Measurements from ENCODE around the gene ZNF786.
"Not testable (repeated sequence)": the region's sequence is repeated elsewhere in the genome, so short reads cannot be mapped to it uniquely, and the experiment has no call there.

ZNF786 gene

DNA sequence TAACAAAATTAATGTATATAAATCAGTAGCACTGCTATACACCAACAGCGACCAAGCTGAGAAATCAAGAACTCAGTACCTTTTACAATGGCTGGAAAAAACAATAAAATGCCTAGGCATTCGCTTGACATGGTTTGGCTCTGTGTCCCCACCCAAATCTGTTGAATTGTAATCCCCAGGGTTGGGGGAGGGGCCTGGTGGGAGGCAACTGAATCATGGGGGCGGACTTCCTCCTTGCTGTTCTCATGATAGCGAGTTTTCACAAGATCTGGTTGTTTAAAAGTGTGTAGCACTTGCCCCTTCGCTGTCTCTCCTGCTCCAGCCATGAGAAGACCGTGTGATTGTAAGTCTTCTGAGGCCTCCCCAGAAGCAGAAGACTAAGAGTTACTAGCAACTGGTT lies 8.6 kb downstream of the ZNF786 start:
- no peak for DNase-seq (ENCODE audit: low spot score)

DNA sequence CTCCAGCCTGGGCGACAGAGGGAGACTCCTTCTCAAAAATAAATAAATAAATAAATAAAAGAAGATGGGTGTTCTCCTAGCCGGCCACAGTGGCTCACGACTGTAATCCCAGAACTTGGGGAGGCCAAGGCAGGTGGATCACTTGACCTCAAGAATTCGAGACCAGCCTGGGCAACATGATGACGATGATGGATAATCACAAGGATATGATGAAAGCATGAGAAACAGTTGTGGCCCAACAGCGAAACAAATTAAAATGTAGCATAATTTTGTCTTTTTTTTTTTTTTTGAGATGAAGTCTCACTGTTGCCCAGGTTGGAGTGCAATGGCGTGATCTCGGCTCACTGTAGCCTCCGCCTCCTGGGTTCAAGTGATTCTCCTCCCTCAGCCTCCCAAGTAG lies 12.9 kb downstream of the ZNF786 start:
- DNase-seq (ENCODE audit: low spot score) = no peak

DNA sequence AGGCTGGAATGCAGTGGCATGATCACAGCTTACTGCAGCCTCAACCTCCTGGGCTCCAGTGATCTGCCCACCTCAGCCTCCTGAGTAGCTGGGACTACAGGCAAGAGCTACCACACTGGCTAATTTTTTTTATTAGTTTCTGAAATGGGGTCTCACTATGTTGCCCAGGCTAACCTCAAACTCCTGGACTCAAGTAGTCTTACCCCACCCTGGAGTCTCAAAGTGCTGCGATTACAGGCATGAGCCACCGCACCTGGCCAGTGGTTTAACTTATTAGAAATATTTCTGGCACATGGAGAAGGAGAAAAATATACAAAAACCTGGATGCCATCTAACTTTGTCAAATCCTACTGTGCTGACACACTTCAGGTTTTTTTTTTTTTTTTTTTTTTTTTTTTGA lies 15.2 kb downstream of the ZNF786 start:
- DNase-seq (ENCODE audit: low spot score) = no peak

DNA sequence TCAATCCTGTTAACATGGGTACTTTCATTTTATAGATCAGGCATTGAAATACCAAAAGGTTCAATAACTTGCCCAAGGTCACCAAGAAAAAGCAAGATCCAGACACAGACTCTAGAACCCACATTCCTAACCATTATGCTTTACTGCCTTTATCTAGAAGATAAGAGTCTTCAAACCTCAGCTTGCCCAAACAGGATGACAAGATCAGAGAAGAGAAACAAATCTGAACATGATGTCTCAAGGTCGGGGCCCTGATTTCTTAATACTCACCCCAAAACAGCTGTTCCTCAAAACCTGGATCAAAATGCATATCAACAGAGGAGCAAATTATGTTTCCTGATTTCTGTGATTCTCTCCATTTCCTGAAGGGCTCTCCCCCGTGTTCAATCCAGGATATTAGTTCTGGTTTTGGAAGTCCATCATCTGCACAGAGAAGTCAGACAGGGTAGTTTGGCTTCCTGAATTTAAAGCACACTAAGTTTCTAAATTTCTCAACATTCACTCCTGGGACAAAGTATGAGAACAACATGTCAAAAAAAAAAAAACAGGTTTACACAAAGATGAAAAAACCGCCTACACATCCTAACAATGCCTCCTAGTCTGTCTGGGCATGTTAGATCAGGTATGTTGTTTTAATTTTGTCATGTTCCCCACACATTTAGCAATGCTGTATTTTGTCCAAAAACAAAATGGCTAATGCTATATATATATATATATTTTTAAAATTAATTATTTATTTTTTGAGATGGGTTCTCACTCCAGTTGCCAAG lies 16.2 kb downstream of the ZNF786 start:
- DNase-seq (ENCODE audit: low spot score) = no peak

DNA sequence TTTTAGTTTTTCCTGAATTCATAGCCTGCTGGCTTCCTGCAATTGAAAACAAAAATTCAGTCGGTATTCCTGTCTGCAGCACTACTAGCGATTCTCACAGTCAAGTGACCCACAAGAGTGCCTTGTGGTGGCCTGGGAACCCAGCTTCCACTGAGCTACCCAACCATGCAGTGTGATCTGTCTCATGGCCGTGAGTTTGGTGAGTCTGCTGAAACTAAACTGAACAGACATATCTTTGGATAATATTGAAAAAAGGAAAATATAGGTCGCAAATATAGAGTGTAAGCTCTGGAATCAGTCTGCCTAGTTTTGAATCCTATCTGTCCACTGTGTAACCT lies 18.1 kb downstream of the ZNF786 start:
- DNase-seq (ENCODE audit: low spot score) = no peak

DNA sequence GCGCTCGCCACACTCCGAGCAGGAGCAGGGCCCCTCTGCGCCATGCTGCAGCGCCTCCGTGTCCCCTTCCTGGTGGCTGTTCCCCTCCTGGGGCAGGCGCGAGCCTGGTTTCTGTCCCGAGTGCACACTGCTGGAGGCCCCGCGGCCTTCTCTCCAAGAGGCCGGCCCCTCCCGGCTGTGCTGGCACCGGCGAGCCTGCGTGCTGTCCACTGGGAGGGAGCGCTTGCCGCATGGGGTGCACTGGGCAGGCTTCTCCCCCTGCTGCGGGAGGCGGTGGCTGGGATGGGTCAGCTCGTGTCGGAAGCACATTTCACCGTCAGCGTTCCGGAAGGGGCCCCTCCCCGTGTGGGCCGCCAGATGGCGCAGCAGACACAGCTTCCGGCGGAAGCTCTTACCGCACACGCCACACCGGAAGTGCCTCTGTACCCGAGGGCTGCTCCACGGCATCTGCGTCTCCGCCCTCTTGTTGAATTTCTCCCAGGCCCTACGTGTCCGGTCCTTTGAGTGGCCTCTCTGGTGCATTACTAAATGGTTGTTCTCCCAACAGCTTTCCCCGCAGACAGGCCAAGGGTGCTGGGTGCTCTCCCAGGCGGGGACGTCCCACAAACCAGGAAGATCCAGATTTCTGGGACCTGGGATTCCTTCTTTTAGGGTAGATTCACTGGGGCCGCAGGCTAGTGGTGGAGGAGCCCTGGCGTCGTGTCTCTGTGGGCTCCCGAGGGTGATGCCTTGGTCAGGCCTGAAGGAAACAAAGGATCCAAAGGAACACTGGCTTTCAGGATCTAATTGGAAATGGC lies 18.7 kb downstream of the ZNF786 start:
- peak; percentile 52 for DNase-seq (ENCODE audit: low spot score)

DNA sequence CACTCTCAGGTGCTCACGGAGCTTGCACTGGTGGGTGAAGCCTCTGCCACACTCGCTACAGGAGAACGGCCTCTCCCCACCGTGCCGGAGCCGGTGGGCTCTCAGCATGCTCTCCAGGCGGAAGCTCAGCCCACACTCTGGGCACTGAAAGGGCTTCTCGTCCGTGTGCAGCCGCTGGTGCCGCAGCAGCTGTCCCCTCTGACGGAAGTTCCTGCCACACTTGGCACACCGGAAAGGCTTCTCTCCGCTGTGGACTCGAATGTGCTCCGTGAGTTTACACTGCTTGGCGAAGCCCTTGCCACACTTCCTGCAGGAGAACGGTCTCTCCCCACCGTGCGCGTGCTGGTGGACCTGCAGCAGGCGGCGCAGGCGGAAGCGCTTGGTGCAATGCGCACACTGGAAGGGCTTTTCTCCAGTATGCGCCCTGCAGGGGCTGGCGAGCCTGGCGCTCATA lies 19.3 kb downstream of the ZNF786 start:
- no peak for DNase-seq (ENCODE audit: low spot score)

DNA sequence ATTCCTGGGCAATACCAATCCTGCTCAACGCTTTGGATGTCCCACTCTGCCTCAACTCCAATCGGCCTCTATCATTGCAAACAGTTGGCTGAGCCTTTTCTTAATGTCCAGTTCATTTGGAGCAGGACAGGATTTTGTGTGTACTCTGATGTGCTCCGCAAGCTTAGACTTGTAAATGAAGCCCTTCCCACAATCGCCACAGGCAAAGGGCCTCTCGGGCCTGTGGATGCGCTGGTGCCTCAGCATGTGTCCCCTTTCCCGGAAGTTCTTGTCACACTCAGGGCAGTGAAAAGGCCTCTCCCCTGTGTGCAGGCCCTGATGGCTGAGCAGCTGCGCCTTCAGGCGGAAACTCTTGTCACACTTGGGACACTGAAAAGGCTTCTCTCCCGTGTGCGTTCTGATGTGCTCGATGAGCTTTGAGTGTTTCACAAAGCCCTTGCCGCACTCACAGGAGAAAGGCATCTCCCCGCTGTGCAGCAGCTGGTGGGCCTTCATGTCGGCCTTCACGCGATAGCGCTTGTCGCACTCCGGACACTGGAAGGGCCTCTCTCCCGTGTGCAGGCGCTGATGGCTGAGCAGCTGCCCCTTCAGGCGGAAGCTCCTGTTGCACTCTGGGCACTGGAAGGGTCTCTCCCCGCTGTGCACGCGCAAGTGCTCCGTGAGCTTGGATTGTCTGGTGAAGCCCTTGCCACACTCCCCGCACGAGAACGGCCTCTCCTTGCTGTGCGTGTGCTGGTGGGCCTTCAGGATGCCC lies 20.0 kb downstream of the ZNF786 start:
- no peak for DNase-seq (ENCODE audit: low spot score)

DNA sequence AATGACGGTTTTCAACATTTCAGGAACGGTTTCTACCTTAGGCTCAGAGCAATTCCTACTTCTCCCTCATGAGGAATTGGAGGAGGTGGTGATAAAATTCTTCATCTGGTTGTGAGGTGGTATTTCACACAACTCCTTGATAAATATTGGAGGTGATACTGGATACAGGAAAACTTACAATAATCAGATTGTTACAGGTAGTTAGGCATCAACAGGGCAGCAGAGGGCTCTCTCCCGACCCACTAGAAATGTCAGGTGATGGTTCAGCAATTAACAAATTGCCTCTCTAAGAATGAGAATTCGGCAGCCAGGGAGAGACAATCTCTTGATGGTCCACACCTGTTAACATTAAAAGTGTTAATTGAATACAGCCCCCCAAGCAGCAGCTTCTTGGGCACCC lies 22.6 kb downstream of the ZNF786 start:
- no peak for DNase-seq (ENCODE audit: low spot score)

DNA sequence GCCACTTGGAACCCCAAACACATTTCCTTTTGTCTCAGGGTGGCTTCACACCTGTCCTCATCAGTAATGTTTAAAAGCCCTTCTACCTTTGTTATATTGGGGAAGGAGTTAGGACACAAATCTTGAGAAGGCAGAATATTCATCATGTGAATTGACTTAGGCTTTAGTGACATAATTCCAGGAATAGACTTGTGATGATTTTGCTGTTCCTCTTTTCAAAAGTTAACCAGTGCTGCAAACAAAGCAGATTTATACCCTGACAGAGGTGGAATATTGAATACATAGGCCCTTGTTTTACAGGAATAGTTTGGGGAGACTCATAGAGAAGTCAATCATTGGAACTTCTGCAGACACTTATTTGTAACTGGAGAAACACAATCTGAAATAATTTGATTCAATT lies 27.0 kb downstream of the ZNF786 start:
- no peak for DNase-seq (ENCODE audit: low spot score)

DNA sequence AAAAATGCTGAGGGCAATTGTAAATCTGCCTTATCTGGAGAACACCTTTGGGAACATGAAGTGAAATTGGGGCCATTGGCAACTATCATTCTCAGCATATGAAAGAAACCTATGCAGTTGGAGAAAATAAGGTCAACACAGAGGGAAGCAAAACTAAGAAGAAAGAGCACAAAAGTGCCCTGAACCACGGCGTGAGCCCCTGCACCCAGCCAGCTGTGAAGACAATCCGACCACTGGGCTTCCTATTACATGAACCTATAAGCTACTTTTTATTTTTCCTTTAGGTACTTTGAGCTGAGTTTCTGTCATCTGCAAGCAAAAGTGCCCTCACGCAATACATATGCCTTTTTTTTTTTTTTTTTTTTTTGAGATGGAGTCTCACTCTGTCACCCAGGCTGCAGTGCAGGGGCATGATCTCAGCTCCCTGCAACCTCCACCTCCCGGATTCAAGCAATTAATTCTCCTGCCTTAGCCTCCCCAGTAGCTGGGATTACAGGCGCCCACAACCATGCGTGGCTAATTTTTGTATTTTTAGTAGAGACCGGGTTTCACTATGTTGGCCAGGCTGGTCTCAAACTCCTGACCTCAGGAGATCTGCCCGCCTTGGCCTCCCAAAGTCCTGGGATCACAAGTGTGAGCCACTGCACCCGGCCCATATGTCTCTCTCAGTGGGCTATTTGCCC lies 28.2 kb downstream of the ZNF786 start:
- DNase-seq (ENCODE audit: low spot score) = not testable (repeated sequence)

DNA sequence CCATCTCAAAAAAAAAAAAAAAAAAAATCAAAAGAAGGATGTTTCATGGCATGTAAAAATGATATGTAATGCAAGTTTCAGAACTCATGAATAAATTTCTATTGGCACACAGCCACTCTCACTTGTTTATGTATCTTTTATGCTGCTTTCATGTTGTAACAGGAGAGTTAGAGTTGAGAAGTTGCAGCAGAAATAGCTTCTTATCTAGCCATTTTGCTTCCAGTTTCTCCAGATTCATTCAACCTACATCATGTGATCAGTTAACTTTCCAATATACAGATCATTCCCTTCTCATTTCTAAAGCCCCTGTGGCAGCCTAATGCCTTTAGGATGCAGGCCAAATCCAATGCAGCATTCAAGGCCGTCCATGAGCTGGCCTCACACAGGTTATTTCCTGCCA lies 30.4 kb downstream of the ZNF786 start:
- DNase-seq (ENCODE audit: low spot score) = no peak

DNA sequence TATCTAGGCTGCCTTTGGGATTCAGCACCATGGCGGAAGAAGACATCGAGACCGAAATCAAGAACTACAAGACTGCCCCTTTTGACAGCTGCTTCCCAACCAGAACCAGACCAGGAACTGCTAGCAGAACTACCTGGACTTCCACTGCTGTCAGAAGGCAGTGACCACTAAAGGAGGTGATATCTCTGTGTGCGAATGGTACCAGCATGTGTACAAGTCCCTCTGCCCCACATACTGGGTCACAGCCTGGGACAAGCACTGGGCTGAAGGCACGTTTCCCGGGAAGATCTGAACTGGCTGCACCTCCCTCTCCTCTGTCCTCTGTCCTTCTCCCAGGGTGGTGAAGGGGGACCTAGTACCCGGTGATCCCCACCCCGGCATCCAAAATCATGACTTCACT lies 36.6 kb downstream of the ZNF786 start:
- DNase-seq (ENCODE audit: low spot score) = no peak

DNA sequence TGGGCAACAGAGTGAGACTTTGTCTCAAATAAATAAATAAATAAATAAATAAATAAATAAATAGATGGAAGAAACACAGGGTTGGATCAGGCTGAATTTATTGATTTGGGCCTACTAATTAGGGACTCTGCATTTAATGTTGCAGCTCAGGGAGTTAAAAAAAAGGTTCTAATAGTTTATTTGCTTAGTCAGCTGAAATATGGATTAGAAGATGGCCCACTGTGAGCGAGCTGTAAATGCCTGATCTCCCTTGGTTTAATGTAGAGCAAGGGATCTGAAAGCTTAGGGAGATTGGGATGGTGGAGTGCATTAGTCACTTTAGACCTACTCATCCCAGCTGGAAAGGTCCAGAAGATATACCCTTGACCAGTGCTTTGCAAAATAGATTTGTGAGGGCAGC lies 37.1 kb downstream of the ZNF786 start:
- DNase-seq (ENCODE audit: low spot score) = no peak

DNA sequence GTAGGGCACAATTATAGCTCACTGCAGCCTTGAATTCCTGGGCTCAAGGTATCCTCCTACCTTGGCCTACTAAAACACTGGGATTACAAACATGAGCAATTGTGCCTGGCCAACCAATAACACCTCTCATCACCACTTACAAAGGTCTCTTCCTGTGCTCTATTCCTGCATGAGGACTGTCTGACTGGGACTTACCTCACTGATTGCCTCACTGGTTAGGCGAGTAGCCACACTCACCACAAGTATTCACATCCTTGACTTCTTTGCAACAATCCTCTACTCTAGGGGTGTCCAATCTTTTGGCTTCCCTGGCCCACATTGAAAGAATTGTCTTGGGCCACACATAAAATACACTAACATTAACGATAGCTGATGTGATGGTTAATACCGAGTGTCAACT lies 39.6 kb downstream of the ZNF786 start:
- DNase-seq (ENCODE audit: low spot score) = no peak

DNA sequence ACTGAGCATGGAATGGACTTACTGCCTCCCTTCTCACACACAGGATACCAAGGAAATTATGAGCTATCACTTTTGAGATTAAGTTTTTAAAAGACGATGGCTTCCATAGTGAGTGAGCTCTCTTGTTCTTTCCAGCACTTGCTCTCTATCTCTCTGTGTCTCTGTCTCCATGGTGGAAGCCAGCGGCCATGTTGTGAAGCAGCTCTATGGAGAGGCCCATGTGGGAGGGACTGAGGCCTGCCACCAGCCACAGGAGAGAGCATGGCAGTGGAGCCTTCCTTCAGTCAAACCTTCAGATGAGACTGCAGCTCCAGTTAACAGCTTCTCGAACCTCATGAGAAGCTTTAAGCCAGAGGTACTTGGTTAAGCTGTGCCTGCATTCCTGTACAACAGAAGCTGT lies 41.7 kb downstream of the ZNF786 start:
- no peak for DNase-seq (ENCODE audit: low spot score)

DNA sequence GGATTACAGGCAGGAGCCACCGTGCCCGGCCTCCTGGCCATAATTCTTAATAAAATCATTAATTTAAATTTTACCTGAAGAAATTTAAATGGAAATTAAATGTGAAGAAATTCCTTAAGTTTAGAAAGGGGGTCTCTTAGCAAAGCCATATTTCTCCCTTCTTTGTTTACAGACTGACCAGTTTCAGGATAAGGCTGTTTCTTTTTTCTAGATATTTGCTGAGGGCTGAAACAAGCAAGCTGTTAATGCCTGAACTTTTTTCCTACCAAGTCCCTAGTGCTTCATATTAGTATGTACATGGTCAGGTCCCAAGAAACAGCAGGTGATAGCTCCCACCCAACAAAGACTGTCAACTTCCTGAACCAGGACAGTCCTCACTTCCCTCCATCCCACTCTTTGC lies 44.1 kb downstream of the ZNF786 start:
- DNase-seq (ENCODE audit: low spot score) = no peak

DNA sequence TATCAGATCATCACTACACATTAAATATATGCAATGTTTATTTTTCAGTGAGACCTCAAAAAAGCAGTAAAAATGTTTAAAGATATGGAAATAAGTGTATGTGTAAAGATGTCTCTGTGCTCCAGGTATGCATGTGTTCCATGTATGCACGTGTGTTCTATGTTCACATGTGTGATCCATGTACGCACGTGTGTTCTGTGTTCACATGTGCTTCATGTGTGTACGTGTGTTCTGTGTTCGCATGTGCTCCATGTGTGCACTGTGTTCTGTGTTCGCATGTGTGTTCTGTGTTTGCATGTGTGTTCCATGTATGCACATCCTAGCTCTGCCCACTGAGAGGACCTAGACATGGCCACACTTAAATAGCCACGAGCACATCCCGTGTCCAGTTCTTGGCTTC lies 46.6 kb downstream of the ZNF786 start:
- no peak for DNase-seq (ENCODE audit: low spot score)

DNA sequence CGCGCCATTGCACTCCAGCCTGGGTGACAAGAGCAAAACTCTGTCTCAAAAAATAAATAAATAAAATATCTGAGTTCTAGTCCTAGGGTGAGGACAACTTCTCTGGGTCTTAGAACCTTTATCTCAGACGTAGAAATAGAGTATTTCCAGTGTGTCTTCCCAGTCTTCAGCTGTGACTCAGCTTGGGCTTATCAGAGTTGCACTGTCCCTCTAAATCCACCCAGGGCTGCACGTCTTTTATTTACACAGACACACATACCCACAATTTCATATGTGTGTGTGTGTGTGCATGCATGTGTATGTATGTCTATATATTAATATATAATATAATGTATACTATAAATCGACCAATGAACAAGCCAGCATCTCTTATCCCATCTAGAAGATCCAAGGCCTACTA lies 49.2 kb downstream of the ZNF786 start:
- no peak for DNase-seq (ENCODE audit: low spot score)

DNA sequence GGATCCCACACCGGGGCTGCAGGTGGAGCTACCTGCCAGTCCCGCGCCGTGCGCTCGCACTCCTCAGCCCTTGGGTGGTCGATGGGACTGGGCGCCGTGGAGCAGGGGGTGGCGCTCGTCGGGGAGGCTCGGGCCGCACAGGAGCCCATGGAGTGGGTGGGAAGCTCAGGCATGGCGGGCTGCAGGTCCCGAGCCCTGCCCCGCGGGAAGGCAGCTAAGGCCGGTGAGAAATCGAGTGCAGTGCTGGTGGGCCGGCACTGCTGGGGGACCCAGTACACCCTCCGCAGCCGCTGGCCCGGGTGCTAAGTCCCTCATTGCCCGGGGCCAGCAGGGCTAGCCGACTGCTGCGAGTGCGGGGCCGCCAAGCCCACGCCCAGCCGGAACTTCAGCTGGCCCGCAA lies 51.9 kb downstream of the ZNF786 start:
- DNase-seq (ENCODE audit: low spot score) = not testable (repeated sequence)

DNA sequence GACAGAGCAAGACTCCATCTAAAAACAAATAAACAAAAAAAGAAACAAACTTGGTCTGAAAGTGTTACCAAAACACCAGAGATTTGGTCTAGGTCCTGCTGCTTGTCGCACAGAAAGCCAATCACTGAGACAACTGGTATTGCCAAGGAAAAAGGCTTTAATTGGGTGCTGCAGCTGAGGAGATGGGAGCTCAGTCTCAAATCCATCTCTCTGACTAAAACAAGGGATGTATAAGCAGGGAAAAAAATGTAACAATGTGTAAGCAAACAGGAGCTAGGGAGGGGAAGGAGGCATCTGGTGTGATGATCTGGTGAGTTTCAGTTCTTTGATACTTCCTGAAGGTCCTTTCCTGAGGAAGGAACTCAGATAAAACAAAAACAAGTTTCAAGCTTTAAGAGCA lies 53.8 kb downstream of the ZNF786 start:
- DNase-seq (ENCODE audit: low spot score) = no peak

DNA sequence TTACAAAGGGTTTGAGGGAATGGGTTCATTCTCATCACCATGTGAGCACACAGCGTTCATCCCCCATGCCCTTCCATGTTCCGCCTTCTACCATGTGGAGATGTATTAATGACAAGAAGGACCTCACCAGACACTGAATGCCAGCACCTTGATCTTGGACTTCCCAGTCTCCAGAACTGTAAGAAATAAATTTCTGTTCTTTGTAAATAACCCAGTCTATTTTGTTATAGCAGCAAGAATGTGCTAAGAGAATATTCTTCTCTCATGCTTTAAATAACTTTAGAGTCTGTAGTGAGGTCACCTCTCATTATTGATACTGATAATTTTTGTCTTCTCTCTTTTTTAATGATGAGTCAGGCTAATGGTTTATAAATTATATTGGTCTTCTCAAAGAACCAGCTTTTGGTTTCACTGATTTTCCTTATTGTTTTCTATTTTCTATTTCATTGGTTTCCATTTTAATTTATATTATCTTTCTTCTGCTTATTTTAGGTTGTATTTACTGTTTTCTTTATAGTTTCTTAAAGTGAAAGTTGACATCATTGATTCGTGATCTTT lies 59.1 kb downstream of the ZNF786 start:
- no peak for DNase-seq (ENCODE audit: low spot score)
